Measurements from ENCODE around the gene DNM1.

- no peak for TF ChIP-seq SMC3 (IDR thresholded peaks at IDR 0.05; ENCODE audit: low read depth, low read length)
- TF ChIP-seq TAF1 (IDR thresholded peaks at IDR 0.05; ENCODE audit: borderline replicate concordance, low read depth, low read length), result peak; percentile 48; the same call in 1 of the 2 replicates
- TF ChIP-seq POLR2AphosphoS5 (IDR thresholded peaks at IDR 0.05; ENCODE audit: low read depth, low read length), result peak; percentile 85; the same call in 1 of the 2 replicates
- no peak; the same call in none of the 2 replicates for TF ChIP-seq MXI1 (IDR thresholded peaks at IDR 0.05; ENCODE audit: low read depth, low read length)
- no peak for TF ChIP-seq CTCF (IDR thresholded peaks at IDR 0.05)
- no peak for TF ChIP-seq MEF2A (IDR thresholded peaks at IDR 0.05; ENCODE audit: borderline replicate concordance, low read depth)
- no peak for TF ChIP-seq ZBTB33 (IDR thresholded peaks at IDR 0.05; ENCODE audit: borderline replicate concordance, low read depth)
- TF ChIP-seq EP300 (IDR thresholded peaks at IDR 0.05; ENCODE audit: borderline replicate concordance in 1 of 2, low read depth in 1 of 2, low read length in 1 of 2), result no peak
- TF ChIP-seq GATA2 (CRISPR knock-in tag; IDR thresholded peaks at IDR 0.05), result no peak
- TF ChIP-seq RAD21 (IDR thresholded peaks at IDR 0.05; ENCODE audit: low read length), result no peak
- no peak for TF ChIP-seq REST (IDR thresholded peaks at IDR 0.05; ENCODE audit: low read depth, low read length)
- TF ChIP-seq NRF1 (IDR thresholded peaks at IDR 0.05; ENCODE audit: low read depth, low read length), result peak; percentile 87
- TF ChIP-seq GABPA (IDR thresholded peaks at IDR 0.05; ENCODE audit: low read depth), result no peak
Measured at GRCh38 chr9:128276008-128276573, 72.9 kb downstream of the DNM1 start, which contains the start of gene SWI5.

All from SK-N-SH (cell line).